Activated CD4-positive, alpha-beta memory T cell treated with anti-CD3 and anti-CD28 coated beads, Interleukin-2, amount 10 ng/mL, durations not matched to agents 7 days and 5 days (primary cell): Measurements from ENCODE around the gene PPEF1. TPM values are rescaled to one million over a fixed set of nuclear protein-coding genes. Genes with fewer than 3 reads are reported as not detected.

Source experiments
- CTCF ChIA-PET: fragments of 350-600 bp; sonication (Branson Sonifier 250); formaldehyde crosslinking; loops from one replicate; lab custom pipeline; 2021; ENCODE audit warnings: antibody characterized with exemption, inconsistent platforms; lab: Charles Lee
- POLR2A ChIA-PET: fragments of 350-600 bp; sonication (Branson Sonifier 250); formaldehyde crosslinking; loops from one replicate; lab custom pipeline; 2021; ENCODE audit warnings: antibody characterized with exemption; lab: Charles Lee
- DNase-seq: peaks from one replicate; pipeline ENCODE4 v3.0.0-alpha.2; 2020
- H3K27ac Mint-ChIP-seq: one replicate; pipeline ENCODE4 v1.8.0; 2021; ENCODE audit warnings: mild to moderate bottlenecking, mixed read lengths
- H3K27me3 Mint-ChIP-seq: one replicate; pipeline ENCODE4 v1.8.0; 2021; ENCODE audit warnings: mixed read lengths
- H3K36me3 Mint-ChIP-seq: one replicate; pipeline ENCODE4 v1.8.0; 2021; ENCODE audit warnings: low read depth, mixed read lengths
- H3K4me1 Mint-ChIP-seq: one replicate; pipeline ENCODE4 v1.8.0; 2021; ENCODE audit warnings: mixed read lengths
- H3K4me3 Mint-ChIP-seq: one replicate; pipeline ENCODE4 v1.8.0; 2021; ENCODE audit warnings: mild to moderate bottlenecking, mixed read lengths
- H3K9me3 Mint-ChIP-seq: one replicate; pipeline ENCODE4 v1.8.0; 2021; ENCODE audit warnings: mixed read lengths
- total RNA-seq, 2 experiments: library from RNA; stranded (reverse); gene quantifications; one replicate each; pipeline ENCODE4 v1.2.3, GENCODE V29; 2021

The PPEF1 gene
- total RNA-seq, 2 experiments from 2014 or later = not detected

DNA sequence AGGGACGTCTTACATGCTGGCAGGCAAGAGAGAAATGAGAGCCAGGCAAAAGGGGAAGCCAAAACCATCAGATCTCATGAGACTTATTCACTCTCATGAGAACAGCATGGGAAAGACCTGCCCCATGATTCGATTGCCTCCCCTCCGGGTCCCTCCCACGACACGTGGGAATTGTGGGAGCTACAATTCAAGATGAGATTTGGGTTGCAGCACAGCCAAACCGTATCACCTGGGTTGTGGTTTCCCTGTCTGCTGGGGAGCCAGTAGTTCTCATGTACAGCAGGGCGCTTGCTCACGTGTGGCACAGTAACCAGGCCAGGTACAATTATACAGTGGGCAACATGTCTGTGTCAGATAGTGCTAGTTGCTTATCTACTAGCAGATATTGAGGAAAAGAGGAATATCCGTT lies 24.5 kb upstream of the PPEF1 start:
- Mint-ChIP-seq H3K4me1 (no peaks in the 10 kb centered on the region), H3K27ac (no peak overlapping the region), H3K9me3 (no peaks in the 10 kb centered on the region), H3K27me3 (no peaks in the 10 kb centered on the region), H3K36me3 (no peaks in the 10 kb centered on the region), H3K4me3 (no peak overlapping the region)
- ChIA-PET CTCF (no interaction called here), POLR2A (no interaction called here)
- no peak for DNase-seq

DNA sequence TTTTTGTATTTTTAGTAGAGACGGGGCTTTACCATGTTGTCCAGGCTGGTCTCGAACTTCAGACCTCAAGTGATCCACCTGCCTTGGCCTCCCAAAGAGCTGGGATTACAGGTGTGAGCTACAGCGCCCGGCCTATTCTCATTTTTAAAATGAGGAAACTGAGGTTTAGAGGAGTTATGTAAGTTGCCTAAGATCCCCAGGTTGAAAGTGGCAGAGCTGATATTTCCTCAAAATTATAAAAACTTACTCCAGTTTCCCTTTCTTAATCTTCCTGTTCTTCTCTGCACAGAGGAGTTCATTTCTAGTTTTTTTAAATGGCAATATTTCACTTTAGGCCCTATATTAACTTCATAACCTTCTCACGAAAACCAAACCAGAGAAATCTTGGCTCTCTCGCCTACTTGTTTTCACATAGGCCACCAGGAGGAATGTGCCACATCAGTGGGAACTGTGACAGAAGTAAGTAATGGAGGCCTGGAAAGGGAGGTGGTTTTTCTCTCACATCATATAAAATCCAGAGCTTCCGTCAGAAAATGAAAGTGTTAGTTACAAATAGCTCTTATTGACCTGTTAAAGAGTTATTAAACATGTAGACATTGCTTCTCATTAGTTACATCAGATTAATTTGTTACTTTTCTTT lies 19.5 kb upstream of the PPEF1 start:
- Mint-ChIP-seq H3K9me3 (no peaks in the 10 kb centered on the region), H3K4me1 (no peaks in the 10 kb centered on the region), H3K27me3 (peaks cover 4% of the 10 kb centered on the region), H3K4me3 (no peak overlapping the region), H3K36me3 (no peaks in the 10 kb centered on the region), H3K27ac (no peak overlapping the region)
- CTCF ChIA-PET = no interaction called here
- no peak for DNase-seq
- POLR2A ChIA-PET = no interaction called here

DNA sequence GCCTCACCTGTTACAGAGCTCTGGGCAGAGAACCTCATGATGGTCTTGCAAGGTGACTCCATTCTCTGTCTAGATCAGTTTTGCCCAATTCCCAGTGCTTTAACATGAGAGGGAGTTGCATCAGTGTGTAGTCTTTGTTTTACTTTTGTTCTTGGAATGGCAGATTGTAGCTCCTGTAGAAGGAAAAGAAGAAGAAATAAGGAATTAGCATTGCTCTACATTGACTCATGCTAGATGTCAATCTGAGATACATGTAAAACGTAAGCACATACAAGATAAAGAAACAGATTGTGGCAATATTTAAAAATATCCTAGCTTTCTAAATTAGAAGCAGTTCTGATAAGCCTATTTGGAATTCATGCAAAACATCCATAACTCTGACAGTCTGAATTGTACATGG lies 16.0 kb upstream of the PPEF1 start:
- ChIA-PET CTCF (no interaction called here), POLR2A (no interaction called here)
- no peak overlapping the region for H3K4me3 Mint-ChIP-seq
- peaks cover 4% of the 10 kb centered on the region for H3K27me3 Mint-ChIP-seq
- H3K9me3 Mint-ChIP-seq = no peaks in the 10 kb centered on the region
- no peaks in the 10 kb centered on the region for H3K4me1 Mint-ChIP-seq
- H3K36me3 Mint-ChIP-seq = no peaks in the 10 kb centered on the region
- no peak overlapping the region for H3K27ac Mint-ChIP-seq
- DNase-seq = no peak

- ChIA-PET POLR2A (no interaction called here), CTCF (no interaction called here)
- H3K4me1 Mint-ChIP-seq = no peaks in the 10 kb centered on the region
- no peak for DNase-seq
- no peaks in the 10 kb centered on the region for H3K9me3 Mint-ChIP-seq
- peaks cover 4% of the 10 kb centered on the region for H3K27me3 Mint-ChIP-seq
- H3K36me3 Mint-ChIP-seq = no peaks in the 10 kb centered on the region
- H3K27ac Mint-ChIP-seq = no peak overlapping the region
- H3K4me3 Mint-ChIP-seq = no peak overlapping the region
These were observed 14.9 kb upstream of the PPEF1 start for GRCh38 chrX:18692541-18692940.

DNA sequence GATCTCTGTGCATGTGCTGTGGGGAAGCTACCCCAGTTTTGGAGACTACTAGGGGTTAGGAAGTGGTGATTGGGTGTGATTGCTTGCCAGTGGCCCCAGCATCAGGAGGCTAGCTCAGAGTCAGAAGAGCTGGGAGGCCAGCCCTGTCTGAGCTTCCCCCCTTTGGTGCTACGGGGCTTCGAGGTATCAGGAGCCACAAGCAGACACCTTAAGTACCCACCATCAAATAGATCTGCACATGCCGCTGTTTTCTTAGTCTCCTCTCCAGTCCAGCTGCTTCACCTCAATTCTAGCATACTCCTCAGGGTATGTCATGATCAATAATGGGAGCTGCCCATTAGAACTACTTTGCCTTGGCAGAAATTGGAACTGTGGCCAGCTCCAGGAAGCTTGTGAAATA lies 10.8 kb upstream of the PPEF1 start:
- ChIA-PET CTCF (no interaction called here), POLR2A (no interaction called here)
- H3K9me3 Mint-ChIP-seq = no peaks in the 10 kb centered on the region

GRCh38 chrX:18698737-18699650 lies 8.5 kb upstream of the PPEF1 start:
- Mint-ChIP-seq H3K9me3 (no peaks in the 10 kb centered on the region), H3K4me1 (no peaks in the 10 kb centered on the region), H3K36me3 (no peaks in the 10 kb centered on the region), H3K4me3 (no peak overlapping the region), H3K27me3 (no peaks in the 10 kb centered on the region), H3K27ac (no peak overlapping the region)
- no peak for DNase-seq
- POLR2A ChIA-PET = no interaction called here
- CTCF ChIA-PET = no interaction called here

More for the DNA sequence above, 10.8 kb upstream of the PPEF1 start:
- Mint-ChIP-seq H3K27ac (no peak overlapping the region), H3K36me3 (no peaks in the 10 kb centered on the region), H3K4me3 (no peak overlapping the region), H3K4me1 (no peaks in the 10 kb centered on the region), H3K27me3 (peaks cover 4% of the 10 kb centered on the region)
- no peak for DNase-seq

GRCh38 chrX:18701621-18702361 lies 5.7 kb upstream of the PPEF1 start:
- POLR2A ChIA-PET = no interaction called here
- Mint-ChIP-seq H3K9me3 (no peaks in the 10 kb centered on the region), H3K4me1 (no peaks in the 10 kb centered on the region), H3K4me3 (no peak overlapping the region), H3K27ac (no peak overlapping the region), H3K36me3 (no peaks in the 10 kb centered on the region), H3K27me3 (no peaks in the 10 kb centered on the region)
- DNase-seq = no peak
- CTCF ChIA-PET = no interaction called here

- DNase-seq = no peak
- no peaks in the 10 kb centered on the region for H3K4me1 Mint-ChIP-seq
- CTCF ChIA-PET = no interaction called here
- no peak overlapping the region for H3K27ac Mint-ChIP-seq
- no peak overlapping the region for H3K4me3 Mint-ChIP-seq
- H3K9me3 Mint-ChIP-seq = no peaks in the 10 kb centered on the region
- H3K36me3 Mint-ChIP-seq = no peaks in the 10 kb centered on the region
- POLR2A ChIA-PET = no interaction called here
- peaks cover 1% of the 10 kb centered on the region for H3K27me3 Mint-ChIP-seq
These were observed 4.9 kb upstream of the PPEF1 start for GRCh38 chrX:18702362-18703195.

DNA sequence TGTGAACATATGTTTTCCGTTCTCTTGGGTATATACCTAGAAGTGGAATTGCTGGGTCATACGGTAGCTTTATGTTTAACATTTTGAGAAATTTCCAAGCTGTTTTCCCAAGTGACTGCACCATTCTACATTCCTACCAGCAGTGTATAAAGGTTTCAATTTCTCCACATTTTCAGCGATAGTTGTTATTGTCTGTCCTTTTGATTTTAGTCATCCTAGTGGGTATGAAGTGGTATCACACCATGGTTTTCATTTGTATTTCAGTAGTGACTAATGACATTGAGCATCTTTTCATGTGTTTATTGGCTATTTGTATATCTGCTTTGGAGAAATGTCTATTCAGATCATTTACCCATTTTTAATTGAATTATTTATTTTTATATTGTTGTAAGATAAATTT lies 2.4 kb downstream of the PPEF1 start:
- no peak overlapping the region for H3K4me3 Mint-ChIP-seq
- H3K9me3 Mint-ChIP-seq = no peaks in the 10 kb centered on the region
- ChIA-PET CTCF (interaction anchor here (0.7 kb wide), 1 partner anchor 248 kb away, joined by 3 read pairs; no protein-coding TSS in a partner anchor), POLR2A (no interaction called here)
- no peaks in the 10 kb centered on the region for H3K4me1 Mint-ChIP-seq
- no peak overlapping the region for H3K27ac Mint-ChIP-seq
- H3K36me3 Mint-ChIP-seq = no peaks in the 10 kb centered on the region
- peaks cover 6% of the 10 kb centered on the region for H3K27me3 Mint-ChIP-seq
- DNase-seq = no peak

DNA sequence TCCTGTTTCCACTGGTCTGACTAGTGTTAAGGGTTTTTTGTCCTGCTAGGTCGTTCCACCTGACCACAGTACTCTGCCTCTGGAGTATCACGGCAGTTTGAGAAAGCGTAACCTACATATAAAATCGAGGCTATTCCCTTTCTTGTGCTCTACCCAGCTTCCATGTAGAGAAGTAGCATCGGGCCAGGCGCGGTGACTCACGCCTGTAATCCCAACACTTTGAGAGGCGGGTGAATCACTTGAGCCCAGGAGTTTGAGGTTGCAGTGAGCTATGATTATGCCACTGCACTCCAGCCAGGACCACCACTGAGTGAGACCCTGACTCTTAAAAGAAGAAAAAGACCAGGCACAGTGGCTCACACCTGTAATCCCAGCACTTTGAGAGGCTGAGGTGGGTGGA lies 7.5 kb downstream of the PPEF1 start:
- H3K9me3 Mint-ChIP-seq = no peaks in the 10 kb centered on the region
- CTCF ChIA-PET = no interaction called here
- DNase-seq = no peak
- H3K4me1 Mint-ChIP-seq = no peaks in the 10 kb centered on the region
- POLR2A ChIA-PET = no interaction called here
- no peaks in the 10 kb centered on the region for H3K36me3 Mint-ChIP-seq
- H3K27me3 Mint-ChIP-seq = no peaks in the 10 kb centered on the region
- no peak overlapping the region for H3K4me3 Mint-ChIP-seq
- no peak overlapping the region for H3K27ac Mint-ChIP-seq

DNA sequence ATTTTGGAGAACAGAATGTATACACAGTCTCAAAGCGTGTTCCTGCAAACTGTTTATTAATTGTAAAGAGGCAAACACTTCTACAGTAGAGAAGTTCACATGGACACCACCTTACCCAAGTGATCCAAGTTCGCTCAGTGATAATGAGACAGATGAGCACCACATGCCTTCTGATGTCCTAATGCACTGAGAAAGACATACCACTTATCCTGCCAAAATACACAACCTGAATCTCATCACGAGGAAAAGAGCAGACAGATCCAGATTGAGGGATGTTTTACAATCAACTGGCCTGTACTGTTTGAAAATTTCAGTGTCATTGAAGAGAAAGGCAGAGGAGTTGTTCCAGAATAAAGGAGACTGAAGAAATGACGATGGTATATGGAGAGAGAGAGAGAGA lies 12.4 kb downstream of the PPEF1 start:
- no peaks in the 10 kb centered on the region for H3K4me1 Mint-ChIP-seq
- no peaks in the 10 kb centered on the region for H3K9me3 Mint-ChIP-seq
- ChIA-PET CTCF (no interaction called here), POLR2A (no interaction called here)
- H3K36me3 Mint-ChIP-seq = no peaks in the 10 kb centered on the region
- H3K4me3 Mint-ChIP-seq = no peak overlapping the region
- H3K27me3 Mint-ChIP-seq = no peaks in the 10 kb centered on the region
- H3K27ac Mint-ChIP-seq = no peak overlapping the region
- DNase-seq = no peak

GRCh38 chrX:18721683-18722499 lies 14.4 kb downstream of the PPEF1 start:
- DNase-seq = no peak
- Mint-ChIP-seq H3K4me3 (no peak overlapping the region), H3K36me3 (no peaks in the 10 kb centered on the region), H3K4me1 (peaks cover 5% of the 10 kb centered on the region), H3K9me3 (no peaks in the 10 kb centered on the region), H3K27me3 (no peaks in the 10 kb centered on the region), H3K27ac (no peak overlapping the region)
- ChIA-PET POLR2A (no interaction called here), CTCF (no interaction called here)
